Fibroblast of peridontal ligament (primary cell): Measurements from ENCODE around the gene CDCP1.
A peak's percentile ranks its signal among the peaks of the same experiment; 100 is the strongest.
"Not testable (repeated sequence)": the region's sequence is repeated elsewhere in the genome, so short reads cannot be mapped to it uniquely, and the experiment has no call there.

Experiments
- DNase-seq: peaks from one replicate; pipeline ENCODE4 v3.0.0-alpha.2; 2010; ENCODE audit errors: extremely low read depth

CDCP1 gene

GRCh38 chr3:45056608-45057301 lies 89.4 kb downstream of the CDCP1 start:
- DNase-seq = peak; percentile 38

GRCh38 chr3:45055411-45056143 lies 90.6 kb downstream of the CDCP1 start:
- DNase-seq = peak; percentile 84

- DNase-seq = peak; percentile 90
These were observed 91.2 kb downstream of the CDCP1 start for GRCh38 chr3:45055032-45055410.

GRCh38 chr3:45054196-45054857 lies 91.9 kb downstream of the CDCP1 start:
- peak; percentile 99 for DNase-seq

GRCh38 chr3:45053805-45054195 lies 92.4 kb downstream of the CDCP1 start:
- not testable (repeated sequence) for DNase-seq

GRCh38 chr3:45051685-45052084 lies 94.5 kb downstream of the CDCP1 start:
- no peak for DNase-seq

- no peak for DNase-seq
These were observed 96.4 kb downstream of the CDCP1 start for GRCh38 chr3:45049807-45050206.

GRCh38 chr3:45048244-45048643 lies 97.9 kb downstream of the CDCP1 start:
- no peak for DNase-seq

GRCh38 chr3:45043728-45044299 lies 102.4 kb downstream of the CDCP1 start:
- peak; percentile 98 for DNase-seq

- no peak for DNase-seq
These were observed 104.0 kb downstream of the CDCP1 start for GRCh38 chr3:45042162-45042561.

- DNase-seq = no peak
These were observed 104.5 kb downstream of the CDCP1 start for GRCh38 chr3:45041666-45042065.

GRCh38 chr3:45037720-45038455 lies 108.3 kb downstream of the CDCP1 start:
- DNase-seq = peak; percentile 95

GRCh38 chr3:45035441-45036301 lies 110.5 kb downstream of the CDCP1 start:
- DNase-seq = peak; percentile 52

GRCh38 chr3:45034612-45035252 lies 111.4 kb downstream of the CDCP1 start:
- no peak for DNase-seq

- DNase-seq = no peak
These were observed 112.4 kb downstream of the CDCP1 start for GRCh38 chr3:45033791-45034190.
